GM12878 (cell line): Measurements from ENCODE around the gene KAZN.

Source experiments
- CREB1 ChIP-seq: IDR thresholded peaks from 2 replicates; pipeline ENCODE4 v1.6.1; 2012; ENCODE audit warnings: low read depth, mild to moderate bottlenecking, inconsistent platforms
- EP300 ChIP-seq, 2 experiments: fragments of 150-350 bp in 1 of 2; IDR thresholded peaks; 2 replicates each; pipeline ENCODE4 v1.6.1; 2011 to 2012; ENCODE audit warnings: low read depth in 2 of 2, low read length in 2 of 2, borderline replicate concordance in 1 of 2, improper control_type of control experiment in 1 of 2, inconsistent platforms in 1 of 2; ENCODE audit not compliant: control insufficient read depth in 1 of 2
- HCFC1 ChIP-seq: fragments of 150-350 bp; IDR thresholded peaks from 2 replicates; pipeline ENCODE4 v1.6.1; 2014; ENCODE audit warnings: low read length
- HDGF ChIP-seq: fragments of 450-650 bp; IDR thresholded peaks from 2 replicates; pipeline ENCODE4 v1.6.1; 2016; ENCODE audit warnings: antibody characterized with exemption
- POLR2A ChIP-seq: IDR thresholded peaks from 2 replicates; pipeline ENCODE4 v1.6.1; 2011; ENCODE audit warnings: low read depth, mild to moderate bottlenecking, low read length
- RAD21 ChIP-seq: IDR thresholded peaks from 2 replicates; pipeline ENCODE4 v1.6.1; 2011; ENCODE audit warnings: mild to moderate bottlenecking, low read depth, low read length, moderate library complexity; ENCODE audit not compliant: insufficient read depth
- SIN3A ChIP-seq: IDR thresholded peaks from 2 replicates; pipeline ENCODE4 v1.6.1; 2012; ENCODE audit warnings: low read depth, low read length, improper control_type of control experiment
- SUZ12 ChIP-seq: fragments of 200-600 bp; sonication (generic); IDR thresholded peaks from one replicate; pipeline ENCODE4 v1.6.1; 2018; ENCODE audit warnings: antibody characterized with exemption, mild to moderate bottlenecking; ENCODE audit not compliant: unreplicated experiment
- TF ChIP-seq, protein P1 (sequence below), 3 experiments: IDR thresholded peaks in 2 of 3; conservative IDR thresholded peaks in 1 of 3; 2 replicates each; pipeline ENCODE4 v1.5.1; 2011; ENCODE audit warnings: low read depth in 3 of 3, low read length in 3 of 3, mild to moderate bottlenecking in 3 of 3, control low read depth in 2 of 3, moderate library complexity in 2 of 3, inconsistent platforms in 1 of 3, mixed read lengths in 1 of 3; ENCODE audit not compliant: control insufficient read depth in 2 of 3, insufficient read depth in 1 of 3; ENCODE audit errors: extremely low read depth in 1 of 3
- TF ChIP-seq, protein P2 (sequence below): fragments of 450-650 bp; IDR thresholded peaks from 2 replicates; pipeline ENCODE4 v1.6.1; 2017; ENCODE audit warnings: antibody characterized with exemption, mild to moderate bottlenecking, moderate library complexity
- TF ChIP-seq, protein P3 (sequence below): IDR thresholded peaks from 2 replicates; pipeline ENCODE4 v1.6.1; 2012; ENCODE audit warnings: low read length, inconsistent platforms
- TF ChIP-seq, protein P4 (sequence below): IDR thresholded peaks from 2 replicates; pipeline ENCODE4 v1.6.1; 2011; ENCODE audit warnings: low read depth, mild to moderate bottlenecking, low read length, moderate library complexity, borderline replicate concordance; ENCODE audit errors: extremely low read depth
- TF ChIP-seq, protein P5 (sequence below): fragments of 450-650 bp; IDR thresholded peaks from 2 replicates; pipeline ENCODE4 v1.6.1; 2016; ENCODE audit warnings: mild to moderate bottlenecking

DNA sequence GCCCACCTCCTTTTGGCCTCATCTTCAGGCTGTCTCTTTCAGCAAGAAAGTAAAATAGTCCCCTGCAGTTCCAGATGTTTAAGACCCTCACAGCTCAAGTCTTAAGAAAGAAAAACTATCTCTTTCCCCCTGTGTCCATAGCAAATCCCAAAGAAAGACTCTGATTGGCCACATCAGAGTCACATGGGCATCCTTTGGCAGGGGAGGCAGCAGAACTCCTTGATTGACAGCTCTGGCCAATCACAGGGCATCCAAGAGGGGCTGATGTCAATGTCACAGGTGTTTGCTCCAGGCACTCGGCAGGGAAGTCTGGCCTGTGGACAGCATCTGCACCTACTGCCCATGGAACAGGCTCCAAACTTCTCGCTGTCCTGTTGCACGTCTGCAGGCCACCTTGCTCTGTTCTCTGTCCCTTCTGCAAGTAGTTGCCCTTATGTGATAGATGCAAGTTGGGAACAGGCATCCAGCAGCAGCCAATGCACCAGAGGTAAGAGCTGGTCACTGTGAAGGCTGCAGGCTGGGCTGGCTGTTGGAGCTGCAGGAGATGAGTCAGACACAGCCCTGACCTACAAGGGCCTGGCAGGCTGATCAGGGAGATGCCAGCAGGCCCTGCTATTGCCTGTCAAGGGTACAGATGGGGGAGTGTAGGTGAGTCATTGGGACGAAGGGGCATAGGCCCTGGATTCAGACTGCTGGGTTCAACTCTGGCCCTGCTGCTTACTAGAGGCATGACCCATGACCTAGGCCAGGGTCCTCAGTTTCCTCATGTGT lies 458.2 kb downstream of the KAZN start:
- TF ChIP-seq, protein P1, sequence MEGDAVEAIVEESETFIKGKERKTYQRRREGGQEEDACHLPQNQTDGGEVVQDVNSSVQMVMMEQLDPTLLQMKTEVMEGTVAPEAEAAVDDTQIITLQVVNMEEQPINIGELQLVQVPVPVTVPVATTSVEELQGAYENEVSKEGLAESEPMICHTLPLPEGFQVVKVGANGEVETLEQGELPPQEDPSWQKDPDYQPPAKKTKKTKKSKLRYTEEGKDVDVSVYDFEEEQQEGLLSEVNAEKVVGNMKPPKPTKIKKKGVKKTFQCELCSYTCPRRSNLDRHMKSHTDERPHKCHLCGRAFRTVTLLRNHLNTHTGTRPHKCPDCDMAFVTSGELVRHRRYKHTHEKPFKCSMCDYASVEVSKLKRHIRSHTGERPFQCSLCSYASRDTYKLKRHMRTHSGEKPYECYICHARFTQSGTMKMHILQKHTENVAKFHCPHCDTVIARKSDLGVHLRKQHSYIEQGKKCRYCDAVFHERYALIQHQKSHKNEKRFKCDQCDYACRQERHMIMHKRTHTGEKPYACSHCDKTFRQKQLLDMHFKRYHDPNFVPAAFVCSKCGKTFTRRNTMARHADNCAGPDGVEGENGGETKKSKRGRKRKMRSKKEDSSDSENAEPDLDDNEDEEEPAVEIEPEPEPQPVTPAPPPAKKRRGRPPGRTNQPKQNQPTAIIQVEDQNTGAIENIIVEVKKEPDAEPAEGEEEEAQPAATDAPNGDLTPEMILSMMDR (IDR thresholded peaks at IDR 0.05 in 2 of 3, conservative IDR thresholded peaks at IDR 0.05 in 1 of 3; ENCODE audit: control insufficient read depth in 2 of 3, extremely low read depth in 1 of 3, insufficient read depth in 1 of 3, low read depth in 3 of 3, low read length in 3 of 3): no peak
- no peak for TF ChIP-seq CREB1
- TF ChIP-seq, protein P2, sequence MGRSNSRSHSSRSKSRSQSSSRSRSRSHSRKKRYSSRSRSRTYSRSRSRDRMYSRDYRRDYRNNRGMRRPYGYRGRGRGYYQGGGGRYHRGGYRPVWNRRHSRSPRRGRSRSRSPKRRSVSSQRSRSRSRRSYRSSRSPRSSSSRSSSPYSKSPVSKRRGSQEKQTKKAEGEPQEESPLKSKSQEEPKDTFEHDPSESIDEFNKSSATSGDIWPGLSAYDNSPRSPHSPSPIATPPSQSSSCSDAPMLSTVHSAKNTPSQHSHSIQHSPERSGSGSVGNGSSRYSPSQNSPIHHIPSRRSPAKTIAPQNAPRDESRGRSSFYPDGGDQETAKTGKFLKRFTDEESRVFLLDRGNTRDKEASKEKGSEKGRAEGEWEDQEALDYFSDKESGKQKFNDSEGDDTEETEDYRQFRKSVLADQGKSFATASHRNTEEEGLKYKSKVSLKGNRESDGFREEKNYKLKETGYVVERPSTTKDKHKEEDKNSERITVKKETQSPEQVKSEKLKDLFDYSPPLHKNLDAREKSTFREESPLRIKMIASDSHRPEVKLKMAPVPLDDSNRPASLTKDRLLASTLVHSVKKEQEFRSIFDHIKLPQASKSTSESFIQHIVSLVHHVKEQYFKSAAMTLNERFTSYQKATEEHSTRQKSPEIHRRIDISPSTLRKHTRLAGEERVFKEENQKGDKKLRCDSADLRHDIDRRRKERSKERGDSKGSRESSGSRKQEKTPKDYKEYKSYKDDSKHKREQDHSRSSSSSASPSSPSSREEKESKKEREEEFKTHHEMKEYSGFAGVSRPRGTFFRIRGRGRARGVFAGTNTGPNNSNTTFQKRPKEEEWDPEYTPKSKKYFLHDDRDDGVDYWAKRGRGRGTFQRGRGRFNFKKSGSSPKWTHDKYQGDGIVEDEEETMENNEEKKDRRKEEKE: no peak
- TF ChIP-seq, protein P3, sequence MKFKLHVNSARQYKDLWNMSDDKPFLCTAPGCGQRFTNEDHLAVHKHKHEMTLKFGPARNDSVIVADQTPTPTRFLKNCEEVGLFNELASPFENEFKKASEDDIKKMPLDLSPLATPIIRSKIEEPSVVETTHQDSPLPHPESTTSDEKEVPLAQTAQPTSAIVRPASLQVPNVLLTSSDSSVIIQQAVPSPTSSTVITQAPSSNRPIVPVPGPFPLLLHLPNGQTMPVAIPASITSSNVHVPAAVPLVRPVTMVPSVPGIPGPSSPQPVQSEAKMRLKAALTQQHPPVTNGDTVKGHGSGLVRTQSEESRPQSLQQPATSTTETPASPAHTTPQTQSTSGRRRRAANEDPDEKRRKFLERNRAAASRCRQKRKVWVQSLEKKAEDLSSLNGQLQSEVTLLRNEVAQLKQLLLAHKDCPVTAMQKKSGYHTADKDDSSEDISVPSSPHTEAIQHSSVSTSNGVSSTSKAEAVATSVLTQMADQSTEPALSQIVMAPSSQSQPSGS: no peak
- no peak for TF ChIP-seq POLR2A
- no peak for TF ChIP-seq HDGF
- no peak for TF ChIP-seq HCFC1
- TF ChIP-seq EP300 (IDR thresholded peaks at IDR 0.05; ENCODE audit: borderline replicate concordance in 1 of 2, control insufficient read depth in 1 of 2, low read depth in 2 of 2, low read length in 2 of 2): no peak
- TF ChIP-seq, protein P4, sequence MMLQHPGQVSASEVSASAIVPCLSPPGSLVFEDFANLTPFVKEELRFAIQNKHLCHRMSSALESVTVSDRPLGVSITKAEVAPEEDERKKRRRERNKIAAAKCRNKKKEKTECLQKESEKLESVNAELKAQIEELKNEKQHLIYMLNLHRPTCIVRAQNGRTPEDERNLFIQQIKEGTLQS: no peak
- no peak for TF ChIP-seq SUZ12
- TF ChIP-seq, protein P5, sequence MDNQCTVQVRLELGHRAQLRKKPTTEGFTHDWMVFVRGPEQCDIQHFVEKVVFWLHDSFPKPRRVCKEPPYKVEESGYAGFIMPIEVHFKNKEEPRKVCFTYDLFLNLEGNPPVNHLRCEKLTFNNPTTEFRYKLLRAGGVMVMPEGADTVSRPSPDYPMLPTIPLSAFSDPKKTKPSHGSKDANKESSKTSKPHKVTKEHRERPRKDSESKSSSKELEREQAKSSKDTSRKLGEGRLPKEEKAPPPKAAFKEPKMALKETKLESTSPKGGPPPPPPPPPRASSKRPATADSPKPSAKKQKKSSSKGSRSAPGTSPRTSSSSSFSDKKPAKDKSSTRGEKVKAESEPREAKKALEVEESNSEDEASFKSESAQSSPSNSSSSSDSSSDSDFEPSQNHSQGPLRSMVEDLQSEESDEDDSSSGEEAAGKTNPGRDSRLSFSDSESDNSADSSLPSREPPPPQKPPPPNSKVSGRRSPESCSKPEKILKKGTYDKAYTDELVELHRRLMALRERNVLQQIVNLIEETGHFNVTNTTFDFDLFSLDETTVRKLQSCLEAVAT: no peak
- TF ChIP-seq RAD21: no peak
- no peak for TF ChIP-seq SIN3A
